IPS DF 6.9 (cell line): ENCODE measurements around the gene NFATC2.

Experiments used
- DNase-seq: peaks from one replicate; pipeline ENCODE4 v3.0.0-alpha.2; 2013; ENCODE audit warnings: low read depth, low spot score
- H3K27ac ChIP-seq: one replicate; pipeline ENCODE4 v1.5.1; 2013; ENCODE audit warnings: low read length, control low read depth
- H3K27me3 ChIP-seq: 2 replicates; pipeline ENCODE4 v1.6.1; 2013; ENCODE audit warnings: mild to moderate bottlenecking, low read length; ENCODE audit not compliant: control insufficient read depth, insufficient read depth
- H3K36me3 ChIP-seq: 2 replicates; pipeline ENCODE4 v1.6.1; 2013; ENCODE audit warnings: low read length; ENCODE audit not compliant: control insufficient read depth, insufficient read depth
- H3K4me1 ChIP-seq: 2 replicates; pipeline ENCODE4 v1.6.1; 2013; ENCODE audit warnings: low read length; ENCODE audit not compliant: control insufficient read depth, insufficient read depth
- H3K4me3 ChIP-seq: 2 replicates; pipeline ENCODE4 v1.5.1; 2013; ENCODE audit warnings: mild to moderate bottlenecking, low read length
- H3K9me3 ChIP-seq: 2 replicates; pipeline ENCODE4 v1.6.1; 2013; ENCODE audit warnings: low read length, inconsistent platforms; ENCODE audit not compliant: control insufficient read depth, insufficient read depth
- WGBS: extraction: QIAGEN DNeasy Blood & Tissue Kit; methylation state at CpG from one replicate; pipeline ENCODE4 v1.1.7; 2013; ENCODE audit warnings: mixed read lengths, missing lambda C conversion rate; ENCODE audit not compliant: insufficient read length, insufficient coverage; 5-methylcytosine and 5-hydroxymethylcytosine counted together

The NFATC2 gene

GRCh38 chr20:51579137-51579536 lies 36.6 kb upstream of the NFATC2 start:
- no peaks in the 10 kb centered on the region for H3K36me3 ChIP-seq
- no peak overlapping the region for H3K4me3 ChIP-seq
- H3K9me3 ChIP-seq: no peaks in the 10 kb centered on the region
- no peaks in the 10 kb centered on the region for H3K27me3 ChIP-seq
- no CpG with 5 or more reads among the region's 8 CpGs for WGBS
- no peak overlapping the region for H3K27ac ChIP-seq
- no peaks in the 10 kb centered on the region for H3K4me1 ChIP-seq
- no peak for DNase-seq

GRCh38 chr20:51578145-51578459 lies 35.6 kb upstream of the NFATC2 start:
- no peak overlapping the region for H3K4me3 ChIP-seq
- WGBS: no CpG with 5 or more reads among the region's 2 CpGs
- H3K27me3 ChIP-seq: no peaks in the 10 kb centered on the region
- H3K36me3 ChIP-seq: no peaks in the 10 kb centered on the region
- no peaks in the 10 kb centered on the region for H3K9me3 ChIP-seq
- no peak overlapping the region for H3K27ac ChIP-seq
- DNase-seq: no peak
- H3K4me1 ChIP-seq: no peaks in the 10 kb centered on the region

- H3K27me3 ChIP-seq: no peaks in the 10 kb centered on the region
- H3K4me3 ChIP-seq: no peak overlapping the region
- H3K36me3 ChIP-seq: no peaks in the 10 kb centered on the region
- no peaks in the 10 kb centered on the region for H3K4me1 ChIP-seq
- no peak for DNase-seq
- H3K27ac ChIP-seq: no peak overlapping the region
- no peaks in the 10 kb centered on the region for H3K9me3 ChIP-seq
- no CpG with 5 or more reads among the region's 11 CpGs for WGBS
Measured at GRCh38 chr20:51577432-51578144, 35.1 kb upstream of the NFATC2 start.

GRCh38 chr20:51575486-51575885 lies 33.0 kb upstream of the NFATC2 start:
- H3K27me3 ChIP-seq: no peaks in the 10 kb centered on the region
- DNase-seq: no peak
- H3K36me3 ChIP-seq: no peaks in the 10 kb centered on the region
- no peaks in the 10 kb centered on the region for H3K9me3 ChIP-seq
- no peaks in the 10 kb centered on the region for H3K4me1 ChIP-seq
- no peak overlapping the region for H3K27ac ChIP-seq
- no peak overlapping the region for H3K4me3 ChIP-seq
- no CpG with 5 or more reads among the region's 3 CpGs for WGBS

- no peak for DNase-seq
- Histone ChIP-seq H3K4me3 (no peak overlapping the region), H3K9me3 (no peaks in the 10 kb centered on the region), H3K36me3 (no peaks in the 10 kb centered on the region), H3K4me1 (no peaks in the 10 kb centered on the region), H3K27me3 (no peaks in the 10 kb centered on the region), H3K27ac (no peak overlapping the region)
- no CpG with 5 or more reads among the region's 6 CpGs for WGBS
Measured at GRCh38 chr20:51574248-51575033, 31.9 kb upstream of the NFATC2 start.

- H3K4me1 ChIP-seq: no peaks in the 10 kb centered on the region
- no CpG with 5 or more reads among the region's 8 CpGs for WGBS
- no peak for DNase-seq
Measured at GRCh38 chr20:51573576-51574243, 31.2 kb upstream of the NFATC2 start.

GRCh38 chr20:51571460-51571794 lies 28.9 kb upstream of the NFATC2 start:
- WGBS: no CpG with 5 or more reads among the region's 4 CpGs

More at GRCh38 chr20:51573576-51574243, 31.2 kb upstream of the NFATC2 start:
- Histone ChIP-seq H3K27me3 (no peaks in the 10 kb centered on the region), H3K27ac (no peak overlapping the region), H3K4me3 (no peak overlapping the region), H3K9me3 (no peaks in the 10 kb centered on the region), H3K36me3 (no peaks in the 10 kb centered on the region)

GRCh38 chr20:51570739-51571459 lies 28.4 kb upstream of the NFATC2 start:
- H3K27me3 ChIP-seq: no peaks in the 10 kb centered on the region
- no CpG with 5 or more reads among the region's 16 CpGs for WGBS
- no peak for DNase-seq
- no peak overlapping the region for H3K27ac ChIP-seq
- H3K36me3 ChIP-seq: no peaks in the 10 kb centered on the region
- H3K4me1 ChIP-seq: no peaks in the 10 kb centered on the region
- no peaks in the 10 kb centered on the region for H3K9me3 ChIP-seq
- H3K4me3 ChIP-seq: no peak overlapping the region

More at GRCh38 chr20:51571460-51571794, 28.9 kb upstream of the NFATC2 start:
- H3K36me3 ChIP-seq: no peaks in the 10 kb centered on the region
- no peak overlapping the region for H3K27ac ChIP-seq
- no peaks in the 10 kb centered on the region for H3K9me3 ChIP-seq
- no peak for DNase-seq
- H3K4me3 ChIP-seq: no peak overlapping the region
- no peaks in the 10 kb centered on the region for H3K27me3 ChIP-seq
- H3K4me1 ChIP-seq: no peaks in the 10 kb centered on the region

GRCh38 chr20:51569815-51570738 lies 27.6 kb upstream of the NFATC2 start:
- WGBS: 100% methylated on average over 1 of the region's 25 CpGs
- no peaks in the 10 kb centered on the region for H3K27me3 ChIP-seq

More at GRCh38 chr20:51569815-51570738, 27.6 kb upstream of the NFATC2 start:
- no peak overlapping the region for H3K4me3 ChIP-seq
- no peaks in the 10 kb centered on the region for H3K36me3 ChIP-seq
- DNase-seq: no peak
- H3K4me1 ChIP-seq: no peaks in the 10 kb centered on the region
- H3K27ac ChIP-seq: no peak overlapping the region
- no peaks in the 10 kb centered on the region for H3K9me3 ChIP-seq
